Cardiac fibroblast (primary cell): Measurements from ENCODE around the gene SPTBN4.

Experiments used
- DNase-seq, 2 donors: peaks; one replicate each; pipeline versions ENCODE4 v3.0.0 to v3.0.0-alpha.2; 2010; ENCODE audit warnings: low read depth in 2 of 2
- H3K4me3 ChIP-seq, 2 donors: replicated peaks in 1 of 2; 1 replicate in 1 of 2; 2 replicates in 1 of 2; pipeline ENCODE4 v1.5.1; 2011; ENCODE audit warnings: low read depth in 2 of 2, low read length in 2 of 2, mild to moderate bottlenecking in 2 of 2, moderate library complexity in 1 of 2
- TF ChIP-seq, protein P1 (sequence below): IDR thresholded peaks from one replicate; pipeline ENCODE4 v1.5.1; 2011; ENCODE audit warnings: low read depth, mild to moderate bottlenecking, low read length, inconsistent platforms

Gene SPTBN4

DNA sequence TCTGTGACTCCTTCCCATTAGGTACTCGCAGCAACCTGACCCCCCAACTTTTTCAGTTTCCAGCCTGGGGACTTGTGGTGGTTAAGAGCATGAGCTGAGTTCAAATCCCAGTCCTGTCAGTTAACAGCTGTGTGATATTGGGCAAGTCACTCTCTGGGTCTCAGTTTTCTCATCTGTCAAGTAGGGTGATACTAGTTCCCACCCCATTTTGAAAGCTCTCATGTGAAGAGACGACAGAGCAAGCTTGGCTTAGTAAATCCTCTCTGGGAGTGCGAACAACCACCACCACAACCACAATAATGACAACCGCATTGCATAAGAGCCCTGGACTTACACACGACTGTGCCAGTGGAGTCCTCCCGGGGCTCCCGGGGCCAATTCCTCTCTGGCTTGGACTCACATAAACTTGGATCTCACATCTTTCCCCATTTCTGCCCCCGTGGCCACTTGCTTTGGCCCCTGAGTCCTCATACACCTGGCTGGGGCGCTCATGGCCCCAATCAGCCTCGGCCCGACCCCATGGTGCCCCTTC lies 1.7 kb upstream of the SPTBN4 start:
- DNase-seq, result peak; percentile 83 to 86
- H3K4me3 ChIP-seq, result peak overlapping the region; percentile 76 to 77
- TF ChIP-seq, protein P1, sequence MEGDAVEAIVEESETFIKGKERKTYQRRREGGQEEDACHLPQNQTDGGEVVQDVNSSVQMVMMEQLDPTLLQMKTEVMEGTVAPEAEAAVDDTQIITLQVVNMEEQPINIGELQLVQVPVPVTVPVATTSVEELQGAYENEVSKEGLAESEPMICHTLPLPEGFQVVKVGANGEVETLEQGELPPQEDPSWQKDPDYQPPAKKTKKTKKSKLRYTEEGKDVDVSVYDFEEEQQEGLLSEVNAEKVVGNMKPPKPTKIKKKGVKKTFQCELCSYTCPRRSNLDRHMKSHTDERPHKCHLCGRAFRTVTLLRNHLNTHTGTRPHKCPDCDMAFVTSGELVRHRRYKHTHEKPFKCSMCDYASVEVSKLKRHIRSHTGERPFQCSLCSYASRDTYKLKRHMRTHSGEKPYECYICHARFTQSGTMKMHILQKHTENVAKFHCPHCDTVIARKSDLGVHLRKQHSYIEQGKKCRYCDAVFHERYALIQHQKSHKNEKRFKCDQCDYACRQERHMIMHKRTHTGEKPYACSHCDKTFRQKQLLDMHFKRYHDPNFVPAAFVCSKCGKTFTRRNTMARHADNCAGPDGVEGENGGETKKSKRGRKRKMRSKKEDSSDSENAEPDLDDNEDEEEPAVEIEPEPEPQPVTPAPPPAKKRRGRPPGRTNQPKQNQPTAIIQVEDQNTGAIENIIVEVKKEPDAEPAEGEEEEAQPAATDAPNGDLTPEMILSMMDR, result no peak

DNA sequence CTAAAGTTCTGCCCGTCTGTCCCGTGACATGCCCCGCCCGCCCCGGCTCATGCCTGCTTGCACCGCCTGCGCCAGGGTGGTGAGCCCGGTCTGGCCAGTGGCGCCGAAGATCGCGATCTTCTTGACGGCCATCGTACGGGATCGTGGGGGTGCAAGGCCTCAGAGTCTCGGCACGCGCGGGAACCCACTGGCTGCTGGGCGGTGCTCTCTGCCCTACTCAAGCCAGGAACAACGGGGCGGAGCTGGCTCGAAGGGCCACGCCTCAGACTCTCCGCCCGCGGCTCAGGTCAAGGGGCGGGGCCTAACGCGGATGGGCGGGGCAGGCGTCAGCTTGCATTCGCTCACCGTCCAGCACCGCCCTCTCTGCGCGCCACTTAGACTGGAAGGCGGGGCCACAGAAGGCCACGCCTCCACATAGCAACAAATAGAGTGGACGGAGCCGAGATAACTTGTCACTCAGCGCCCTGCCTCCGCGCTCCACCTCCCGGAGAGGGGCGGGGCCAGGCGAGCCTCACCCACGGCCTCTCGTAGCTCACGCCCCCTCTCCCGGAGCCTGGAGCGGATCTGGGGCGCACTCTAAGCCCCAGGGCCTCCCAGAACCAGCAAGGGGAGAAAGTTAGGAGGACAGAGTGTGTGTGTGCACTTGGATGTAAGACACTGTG lies 1.1 kb upstream of the SPTBN4 start, which contains the start of gene BLVRB:
TSS of gene BLVRB (minus strand) at position 189 of the 662 bp plus-strand sequence. CDS start at position 132, 57 bp downstream.
- TF ChIP-seq, protein P1, result no peak
- DNase-seq, result peak; percentile 99 to 100
- peak within 1 kb of the TSS; percentile 76 to 77 for H3K4me3 ChIP-seq

DNA sequence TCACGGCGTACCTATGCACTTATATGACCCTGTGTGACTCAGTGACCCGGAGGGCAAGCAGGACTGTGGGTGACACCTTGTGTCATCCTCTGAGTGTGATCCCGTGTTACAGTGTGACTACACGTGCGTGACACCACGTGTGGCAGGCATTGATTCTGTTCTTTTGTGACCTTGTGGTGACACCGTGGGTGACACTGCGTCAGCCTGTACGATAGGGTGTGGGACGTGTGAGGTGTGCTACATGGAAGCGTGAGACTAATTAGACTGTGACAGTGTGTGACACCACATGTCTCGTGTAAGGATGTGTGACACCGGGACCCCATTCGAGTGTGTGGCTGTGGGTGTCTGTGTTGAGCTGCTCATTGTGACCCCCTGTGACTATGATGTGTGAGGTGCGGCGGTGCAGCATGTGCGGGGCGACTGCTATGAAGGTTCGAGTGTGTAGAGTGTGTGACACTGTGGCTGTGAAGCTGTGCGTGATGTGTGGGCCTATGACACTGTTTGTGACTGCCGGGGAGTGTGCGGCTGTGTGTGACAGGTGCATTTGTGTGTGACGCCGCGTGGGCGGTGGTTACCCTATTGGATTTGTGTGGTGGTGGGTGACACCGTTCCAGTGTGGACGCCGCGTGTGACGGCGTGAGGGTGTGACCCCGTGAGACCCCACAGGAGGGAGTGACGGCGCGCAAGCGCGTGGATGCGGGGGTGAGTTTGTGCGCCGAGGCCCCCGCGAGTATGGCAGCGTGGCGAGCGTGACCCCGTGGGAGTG lies 399 bp upstream of the SPTBN4 start:
- DNase-seq, result no peak
- TF ChIP-seq, protein P1, result no peak
- H3K4me3 ChIP-seq, result peak overlapping the region; percentile 31 to 41

DNA sequence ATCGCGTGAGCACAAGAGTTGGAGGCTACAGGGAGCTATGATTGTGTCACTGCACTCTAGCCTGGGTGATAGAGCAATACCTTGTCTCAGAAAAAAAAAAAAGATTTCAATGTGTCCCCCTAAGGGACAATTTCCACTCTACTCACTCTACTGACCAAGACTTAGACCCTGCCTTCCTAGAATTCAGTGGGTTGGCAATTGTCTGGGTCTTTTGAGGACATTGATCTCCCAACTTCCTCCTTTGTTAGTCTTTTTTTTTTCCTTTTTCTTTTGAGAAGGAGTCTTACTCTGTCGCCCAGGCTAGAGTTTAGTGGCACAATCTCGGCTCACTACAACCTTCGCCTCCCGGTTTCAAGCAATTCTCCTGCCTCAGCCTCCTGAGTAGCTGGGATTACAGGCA lies 2.2 kb downstream of the SPTBN4 start:
- DNase-seq, result no peak
- TF ChIP-seq, protein P1, result no peak
- no peak overlapping the region for H3K4me3 ChIP-seq

DNA sequence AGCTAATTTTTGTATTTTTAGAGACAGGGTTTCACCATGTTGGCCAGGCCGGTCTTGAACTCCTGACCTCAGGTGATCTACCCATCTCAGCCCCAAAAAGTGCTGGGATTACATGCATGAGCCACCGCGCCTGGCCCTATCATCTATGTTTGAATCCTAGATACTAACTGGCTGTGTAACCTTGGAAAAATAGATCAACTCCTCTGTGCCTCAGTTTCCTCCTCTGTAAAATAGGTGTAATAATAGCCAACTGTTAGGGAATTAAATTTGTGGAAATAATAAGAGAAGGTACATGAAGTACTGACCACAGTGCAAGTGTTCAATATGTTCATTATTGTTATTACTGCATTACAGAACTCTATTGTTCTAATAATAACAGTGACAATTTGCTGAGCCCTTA lies 4.3 kb downstream of the SPTBN4 start:
- TF ChIP-seq, protein P1, result no peak
- no peak overlapping the region for H3K4me3 ChIP-seq
- DNase-seq, result no peak

DNA sequence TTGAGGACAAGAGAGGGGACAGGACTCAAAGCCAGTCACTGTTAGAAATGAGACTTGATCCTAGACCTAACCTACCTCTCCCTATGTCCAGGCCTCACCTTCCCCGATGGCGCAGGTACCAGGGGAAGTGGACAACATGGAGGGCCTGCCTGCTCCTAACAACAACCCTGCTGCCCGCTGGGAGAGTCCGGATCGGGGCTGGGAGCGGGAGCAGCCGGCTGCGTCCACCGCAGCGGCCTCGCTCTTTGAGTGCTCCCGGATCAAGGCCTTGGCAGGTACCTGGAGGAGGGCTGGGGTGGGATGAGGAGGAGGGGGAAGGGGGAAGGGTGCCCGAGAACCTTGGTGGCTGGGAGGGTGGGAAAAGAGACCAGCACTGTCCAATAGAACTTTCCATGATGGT lies 5.7 kb downstream of the SPTBN4 start:
- H3K4me3 ChIP-seq, result no peak overlapping the region
- TF ChIP-seq, protein P1, result no peak
- DNase-seq, result no peak
